T-helper 2 cell (primary cell): ENCODE data around the gene TRIL.

Experiments used
- DNase-seq, 5 experiments: peaks; one replicate each; pipeline versions ENCODE4 v3.0.0 to v3.0.0-alpha.2; 2012 to 2022
- total RNA-seq, 2 donors: gene quantifications; one replicate each; lab custom pipeline; 2026; lab: John Stamatoyannopoulos, UW

Gene TRIL
- 0 to 0.07 reads per million in 2 donors for total RNA-seq

DNA sequence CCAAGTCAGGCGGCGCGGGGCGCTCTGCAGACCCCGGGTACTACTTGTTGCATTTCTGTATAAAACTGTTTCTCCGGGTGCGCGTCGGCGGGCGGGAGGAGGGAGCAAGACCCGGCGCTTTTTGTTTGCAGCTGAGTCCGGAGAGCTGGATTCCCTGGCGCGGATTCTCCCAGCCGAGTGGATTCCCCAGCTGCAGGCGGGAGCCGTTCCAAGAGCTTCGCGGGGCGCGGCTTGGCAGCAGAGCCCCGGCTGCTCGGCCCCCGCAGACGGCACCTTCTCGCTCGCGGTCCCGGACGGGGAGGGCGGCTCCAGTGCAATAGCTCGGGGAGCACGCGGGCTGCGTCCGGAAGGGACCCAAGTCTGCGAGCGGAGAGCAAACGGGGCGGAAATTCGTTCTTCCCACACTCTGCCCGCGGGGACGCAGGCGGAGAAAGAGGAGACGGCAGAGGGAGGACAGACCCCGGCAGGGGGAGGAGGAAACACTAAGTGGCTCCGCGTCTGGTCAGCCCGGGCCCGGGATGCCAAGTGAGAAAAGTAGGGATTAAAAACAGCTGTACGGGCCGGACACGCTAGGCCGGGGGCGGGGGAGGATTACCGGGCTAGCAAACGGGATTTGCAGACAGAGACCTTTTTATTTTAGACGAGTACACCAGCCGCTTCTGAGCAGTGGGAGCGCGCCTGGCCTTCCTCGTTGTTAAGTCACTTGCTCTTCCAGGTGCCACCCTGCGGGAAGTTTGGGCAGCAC, at the start of gene TRIL:
Gene TRIL (minus strand): TSS at position 96 of the 745 bp plus-strand sequence. CDS start 284 bp downstream, outside the sequence.
- DNase-seq: peak in 1 of 5 experiments; percentile 8

DNA sequence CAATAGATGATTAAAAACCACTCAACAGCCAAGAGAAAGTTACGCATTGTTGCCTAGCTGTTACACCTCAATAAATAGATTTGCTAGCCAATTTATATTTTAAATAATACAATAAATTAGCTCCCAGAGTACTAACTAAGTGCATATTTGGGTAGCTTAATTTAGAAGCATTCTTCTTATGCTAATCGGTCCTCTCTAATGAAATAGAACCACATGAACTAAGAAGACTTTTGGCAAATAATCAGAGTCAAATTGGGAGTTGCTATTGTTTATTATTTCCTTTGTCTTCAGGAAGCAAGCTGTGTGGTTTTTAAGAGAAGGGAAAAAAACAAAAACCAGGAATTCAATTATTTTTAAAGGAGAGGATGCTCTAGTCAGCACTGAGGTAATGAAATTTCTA, 49.0 kb upstream of the TRIL start:
- DNase-seq: no peak

- DNase-seq: no peak
Measured at GRCh38 chr7:29005829-29006228, 47.7 kb upstream of the TRIL start.

- DNase-seq: no peak
Measured at GRCh38 chr7:29005406-29005805, 47.3 kb upstream of the TRIL start.

DNA sequence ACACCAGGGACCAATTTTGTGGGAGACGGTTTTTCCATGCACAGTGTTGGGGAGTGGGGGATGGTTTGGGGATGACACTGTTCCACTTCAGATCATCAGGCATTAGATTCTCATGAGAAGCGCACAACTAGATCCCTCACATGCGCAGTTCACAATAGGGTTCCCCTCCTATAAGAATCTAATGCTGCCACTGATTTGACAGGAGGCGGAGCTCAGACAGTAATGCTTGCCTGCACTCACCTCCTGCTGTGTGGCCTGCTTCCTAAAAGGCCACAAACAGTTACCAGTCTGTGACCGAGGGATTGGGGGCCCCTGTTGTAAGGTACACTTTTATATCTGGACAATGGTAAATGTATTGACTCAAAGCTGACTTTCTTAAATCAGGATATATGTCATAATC, 45.6 kb upstream of the TRIL start:
- DNase-seq: no peak

GRCh38 chr7:29000717-29001076, 42.6 kb upstream of the TRIL start:
- no peak for DNase-seq

DNA sequence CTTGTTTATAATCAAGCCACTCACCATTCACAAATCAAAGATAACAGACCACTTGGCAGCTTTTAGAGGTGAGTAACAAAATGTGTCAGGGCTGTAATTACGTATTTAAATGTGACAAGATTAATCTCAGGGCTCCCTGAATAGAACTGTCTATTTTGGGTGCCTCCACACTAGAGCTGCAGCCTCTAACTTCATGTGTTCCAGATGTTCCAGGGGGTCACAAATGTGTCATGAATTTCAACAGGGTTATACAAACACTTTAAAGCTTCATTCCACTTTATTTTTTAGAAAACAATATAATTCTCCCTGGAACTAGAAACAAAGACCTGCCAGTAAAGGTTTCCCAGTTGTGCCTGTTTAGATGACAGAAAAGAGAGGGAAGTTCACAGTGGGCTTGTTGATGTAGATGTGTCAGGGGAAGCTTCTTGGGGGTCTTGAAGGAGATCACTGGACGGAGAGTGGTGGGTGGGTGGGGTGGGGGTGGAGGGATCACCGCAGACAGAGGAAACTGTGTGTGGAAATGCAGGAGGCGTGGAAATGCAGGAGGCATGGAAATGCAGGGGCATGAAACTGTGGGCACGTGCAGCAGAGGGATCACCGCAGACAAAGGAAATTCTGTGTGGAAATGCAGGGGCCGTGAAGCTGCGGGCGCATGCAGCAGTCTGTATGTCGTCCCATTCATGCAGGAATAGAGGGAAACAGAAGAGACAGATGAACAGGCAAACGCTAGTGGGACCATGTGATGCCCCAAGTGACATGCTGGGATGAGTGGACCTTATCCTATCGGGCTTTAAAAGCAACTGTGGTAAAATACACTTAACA, 42.0 kb upstream of the TRIL start:
- DNase-seq: no peak

- no peak for DNase-seq
Measured at GRCh38 chr7:28999427-28999826, 41.3 kb upstream of the TRIL start.

- DNase-seq: no peak
Measured at GRCh38 chr7:28998105-28998504, 40.0 kb upstream of the TRIL start.

GRCh38 chr7:28996836-28997235, 38.7 kb upstream of the TRIL start:
- no peak for DNase-seq

DNA sequence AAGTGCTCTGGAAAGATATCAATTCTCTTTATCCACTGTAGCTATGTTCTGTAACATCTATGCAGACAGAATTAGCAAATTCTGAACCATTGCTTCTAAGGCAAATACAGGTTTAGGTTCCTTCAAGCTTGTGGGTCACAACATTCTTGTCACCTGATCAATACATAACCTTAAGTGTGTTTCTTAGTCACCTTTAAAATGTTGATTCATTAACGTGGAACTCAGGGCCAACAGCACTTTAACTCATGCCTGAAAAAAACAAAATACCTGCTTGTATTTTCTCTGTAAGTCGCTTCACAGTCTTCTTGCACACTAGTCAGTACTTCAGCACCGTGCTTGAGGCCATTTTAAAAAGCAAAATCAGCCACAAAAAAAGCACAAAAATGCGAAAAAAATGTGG, 35.2 kb upstream of the TRIL start:
- no peak for DNase-seq

DNA sequence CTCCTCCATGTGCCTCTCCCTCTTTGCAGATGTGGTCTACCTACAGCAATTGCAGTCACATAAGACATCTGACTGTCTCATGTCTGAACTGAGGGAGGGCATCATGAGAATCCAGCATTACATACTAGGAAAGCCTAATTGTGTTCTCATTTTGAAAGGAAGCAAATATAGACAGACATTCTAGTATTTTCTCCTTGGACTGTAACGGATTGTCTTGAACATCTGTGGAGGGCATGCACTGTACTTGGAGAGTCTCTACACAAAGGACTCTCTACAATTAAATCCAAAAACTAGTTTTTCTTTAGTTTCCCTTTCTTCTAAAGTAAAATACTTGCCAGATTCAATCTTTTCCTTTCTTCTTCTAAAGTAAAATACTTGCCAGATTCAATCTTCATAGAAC, 34.7 kb upstream of the TRIL start:
- DNase-seq: no peak

GRCh38 chr7:28990200-28990960, 32.2 kb upstream of the TRIL start:
- no peak for DNase-seq

GRCh38 chr7:28989211-28989980, 31.3 kb upstream of the TRIL start:
- no peak for DNase-seq

DNA sequence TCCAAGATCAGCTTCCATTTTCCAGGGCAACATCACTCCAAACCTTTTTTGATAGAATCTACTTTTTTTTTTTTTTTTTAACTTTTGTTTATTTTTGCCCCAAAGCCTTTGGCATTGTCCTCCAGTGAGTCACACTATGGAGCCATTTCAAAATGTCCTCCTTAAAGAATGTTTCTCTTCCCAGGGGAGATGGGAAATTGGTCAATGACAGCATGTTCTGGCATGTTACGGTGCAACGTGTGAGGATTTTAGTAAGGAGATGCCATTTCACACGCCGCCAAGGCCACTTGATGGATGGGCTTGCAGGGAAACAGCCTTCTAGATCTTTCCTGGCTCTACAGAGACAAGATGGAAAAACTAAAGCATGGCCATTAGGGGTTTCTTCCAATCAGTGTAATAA, 30.7 kb upstream of the TRIL start:
- no peak for DNase-seq

DNA sequence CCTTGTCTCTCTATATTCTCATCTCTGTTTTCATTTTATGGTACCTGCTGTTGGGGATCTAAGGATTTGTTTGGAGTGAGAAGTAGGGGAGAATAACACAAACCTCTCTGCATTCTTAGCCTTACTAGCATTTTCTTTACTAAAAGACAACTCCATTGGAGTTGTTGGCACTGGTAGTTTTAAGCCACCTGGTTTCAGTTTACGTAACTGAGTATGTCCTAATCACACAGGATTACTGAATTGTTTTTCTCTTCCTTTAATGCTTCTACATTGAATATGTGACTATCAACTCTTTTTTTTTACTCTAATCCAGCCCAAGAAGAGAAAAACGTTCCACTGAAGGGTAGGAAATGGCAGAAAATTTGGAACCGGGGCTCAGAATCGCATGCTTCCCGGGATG, 30.0 kb upstream of the TRIL start:
- DNase-seq: no peak

GRCh38 chr7:28986765-28987110, 28.6 kb upstream of the TRIL start:
- DNase-seq: no peak

DNA sequence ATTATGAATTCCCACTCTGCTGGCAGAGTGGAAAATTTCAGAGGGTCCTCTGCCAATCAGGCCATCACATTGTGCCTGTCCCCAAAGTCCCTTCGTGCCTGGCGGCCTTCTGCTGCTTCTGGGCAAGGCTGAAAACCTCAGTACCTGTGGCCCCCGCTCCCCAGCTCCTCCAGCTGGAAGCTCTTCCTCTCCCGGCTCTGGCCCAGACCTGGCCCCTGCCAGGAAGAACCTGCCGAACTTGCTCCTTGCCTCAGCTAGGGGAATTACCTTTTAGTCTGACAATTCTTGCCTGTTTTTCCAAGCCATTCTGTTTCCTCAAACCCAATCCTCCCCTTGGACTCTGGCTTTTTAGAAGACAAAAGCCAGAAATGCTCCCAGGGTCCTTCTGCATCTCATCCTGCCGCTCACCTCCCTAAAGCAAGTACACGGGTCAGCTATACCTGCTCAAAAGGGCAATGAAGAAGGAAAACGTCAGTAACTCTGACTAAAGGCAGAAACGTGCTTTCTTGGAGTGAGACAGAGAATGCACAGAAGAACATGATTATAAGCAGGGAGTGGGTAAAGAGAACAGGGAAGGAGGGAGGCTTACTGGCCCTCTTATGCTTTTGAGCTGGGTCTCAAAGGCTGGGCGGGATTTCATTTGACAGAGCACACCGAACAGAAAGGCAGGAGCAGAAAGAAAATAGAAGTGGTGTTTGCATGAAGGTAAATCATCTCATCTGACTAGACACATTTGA, 28.1 kb upstream of the TRIL start:
- no peak for DNase-seq

DNA sequence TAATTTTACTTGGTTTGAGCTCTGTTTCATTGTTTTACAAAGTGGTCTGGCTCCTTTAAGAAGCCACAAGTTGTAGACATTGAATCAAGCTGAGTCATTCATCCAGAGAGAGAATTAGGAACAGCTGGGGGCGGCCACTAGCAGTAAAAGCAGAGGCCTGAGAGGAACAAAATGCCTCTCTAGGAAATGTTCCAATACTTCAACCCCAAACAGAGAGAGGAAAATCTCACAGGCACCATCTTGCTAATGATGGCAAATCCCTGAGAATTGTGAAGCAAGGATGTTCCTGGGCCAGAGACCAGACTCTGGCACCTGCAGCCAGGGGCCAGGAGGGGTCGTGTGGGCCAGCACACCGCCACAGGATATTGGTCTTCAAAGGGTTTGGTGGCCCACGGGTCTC, 26.5 kb upstream of the TRIL start:
- no peak for DNase-seq

DNA sequence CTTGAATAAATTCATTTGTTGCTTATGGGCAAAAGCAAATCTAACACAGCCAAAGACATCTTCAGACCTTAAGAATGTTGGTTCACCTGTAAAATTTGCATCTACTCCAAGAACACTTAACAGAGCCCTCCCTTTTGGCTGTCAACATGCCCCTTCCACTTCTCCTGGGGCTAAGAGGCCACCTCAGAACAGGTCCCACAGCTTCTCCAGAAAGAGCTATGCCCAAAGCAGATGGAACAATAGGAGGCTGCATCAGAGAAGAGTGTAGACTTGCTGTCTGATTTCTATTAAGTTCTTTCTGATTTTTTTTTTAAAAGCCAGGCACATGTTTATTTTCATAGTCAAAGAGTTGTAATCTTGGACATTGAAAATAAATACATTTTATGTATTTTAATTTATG, 26.1 kb upstream of the TRIL start:
- DNase-seq: no peak

GRCh38 chr7:28983396-28984190, 25.5 kb upstream of the TRIL start:
- DNase-seq: no peak
